Measurements from ENCODE around the gene RDH16.
"Not testable (repeated sequence)": the region's sequence is repeated elsewhere in the genome, so short reads cannot be mapped to it uniquely, and the experiment has no call there.

RDH16 gene

DNA sequence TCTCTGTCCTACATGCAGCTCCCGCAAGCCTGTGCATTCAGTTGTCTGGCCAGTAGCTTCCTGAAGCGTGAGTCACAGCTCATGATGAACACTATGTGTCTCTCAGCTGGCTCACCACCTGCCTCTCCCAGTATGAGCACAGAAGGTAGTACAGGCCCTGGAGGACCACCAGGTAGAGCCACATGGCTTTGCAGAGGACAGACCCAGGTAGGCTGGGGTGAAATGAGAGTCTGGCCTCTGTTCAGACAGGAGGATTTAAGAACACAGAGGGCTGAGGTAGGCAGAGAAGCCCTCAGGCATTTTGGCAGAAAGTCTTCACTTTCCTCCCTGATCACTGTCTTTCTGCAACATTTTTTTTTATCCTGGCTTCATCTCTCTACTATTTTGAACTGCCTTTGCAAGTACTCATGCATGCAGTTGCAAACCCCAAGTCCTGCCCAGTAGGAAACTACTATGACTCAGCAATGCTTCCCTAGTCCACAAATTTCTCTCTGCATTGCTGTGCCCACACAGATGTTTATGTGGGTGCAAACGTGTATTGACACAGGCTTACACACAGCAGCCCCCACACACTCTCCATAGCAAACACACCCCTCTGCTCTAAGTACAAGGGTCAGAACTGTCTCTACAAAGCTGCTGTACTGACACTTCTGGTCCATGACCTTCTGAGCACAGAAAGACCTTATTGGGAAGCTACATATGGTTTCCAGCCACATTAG is 15.9 kb downstream of the RDH16 start:
- no peaks in the 10 kb centered on the region for H3K9me3 ChIP-seq
- H3K36me3 ChIP-seq = no peaks in the 10 kb centered on the region
- no peak overlapping the region for H3K4me3 ChIP-seq (ENCODE audit: low read depth, low read length)
- H3K4me1 ChIP-seq = no peaks in the 10 kb centered on the region
- no peak for DNase-seq
- no peaks in the 10 kb centered on the region for H3K27me3 ChIP-seq
- TF ChIP-seq, protein P1, sequence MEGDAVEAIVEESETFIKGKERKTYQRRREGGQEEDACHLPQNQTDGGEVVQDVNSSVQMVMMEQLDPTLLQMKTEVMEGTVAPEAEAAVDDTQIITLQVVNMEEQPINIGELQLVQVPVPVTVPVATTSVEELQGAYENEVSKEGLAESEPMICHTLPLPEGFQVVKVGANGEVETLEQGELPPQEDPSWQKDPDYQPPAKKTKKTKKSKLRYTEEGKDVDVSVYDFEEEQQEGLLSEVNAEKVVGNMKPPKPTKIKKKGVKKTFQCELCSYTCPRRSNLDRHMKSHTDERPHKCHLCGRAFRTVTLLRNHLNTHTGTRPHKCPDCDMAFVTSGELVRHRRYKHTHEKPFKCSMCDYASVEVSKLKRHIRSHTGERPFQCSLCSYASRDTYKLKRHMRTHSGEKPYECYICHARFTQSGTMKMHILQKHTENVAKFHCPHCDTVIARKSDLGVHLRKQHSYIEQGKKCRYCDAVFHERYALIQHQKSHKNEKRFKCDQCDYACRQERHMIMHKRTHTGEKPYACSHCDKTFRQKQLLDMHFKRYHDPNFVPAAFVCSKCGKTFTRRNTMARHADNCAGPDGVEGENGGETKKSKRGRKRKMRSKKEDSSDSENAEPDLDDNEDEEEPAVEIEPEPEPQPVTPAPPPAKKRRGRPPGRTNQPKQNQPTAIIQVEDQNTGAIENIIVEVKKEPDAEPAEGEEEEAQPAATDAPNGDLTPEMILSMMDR (IDR thresholded peaks at IDR 0.05; ENCODE audit: low read depth, low read length) = no peak

DNA sequence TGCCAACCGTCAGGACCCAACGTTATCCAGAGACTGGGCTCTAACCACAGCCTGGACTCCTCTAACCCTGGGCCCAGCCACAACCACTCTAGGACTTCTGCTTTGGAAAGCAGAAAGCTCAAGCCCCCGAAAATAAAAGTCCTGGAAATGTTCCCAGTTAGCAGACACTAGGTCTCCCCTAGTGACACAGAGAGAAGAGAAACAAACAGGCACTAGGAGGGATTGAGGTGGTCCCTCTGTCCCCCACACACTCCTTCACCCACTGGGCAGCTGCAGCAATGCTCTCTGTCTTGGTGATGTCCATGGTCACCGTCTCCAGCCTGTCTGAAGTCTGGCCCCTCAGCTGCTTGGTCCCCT is 16.5 kb downstream of the RDH16 start:
- not testable (repeated sequence) for H3K4me1 ChIP-seq; DNase-seq; H3K27me3 ChIP-seq; H3K4me3 ChIP-seq (ENCODE audit: low read depth, low read length); H3K9me3 ChIP-seq; H3K36me3 ChIP-seq

DNA sequence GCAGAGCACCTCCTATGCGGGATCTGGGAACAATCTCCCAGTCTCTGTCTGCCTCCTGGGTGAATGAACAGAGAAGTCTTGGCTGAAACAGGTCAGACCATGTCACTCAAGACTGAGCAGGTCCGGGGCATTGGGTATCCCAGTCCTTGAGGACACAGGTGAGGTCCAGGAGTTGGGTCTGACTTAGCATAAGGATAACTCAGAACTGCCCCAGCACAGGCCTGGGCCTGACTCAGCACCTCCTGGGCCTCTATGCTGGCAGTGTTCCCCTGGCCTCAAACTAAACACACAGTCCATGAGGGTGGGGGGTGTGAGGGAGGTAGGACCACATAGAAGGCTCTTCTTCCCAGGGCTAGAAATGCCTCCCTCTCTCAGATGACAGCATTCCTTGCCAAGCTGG is 21.7 kb downstream of the RDH16 start:
- Histone ChIP-seq H3K4me1 (peaks cover 7% of the 10 kb centered on the region), H3K27me3 (no peaks in the 10 kb centered on the region), H3K4me3 (ENCODE audit: low read depth, low read length) (no peak overlapping the region), H3K36me3 (no peaks in the 10 kb centered on the region), H3K9me3 (no peaks in the 10 kb centered on the region)
- TF ChIP-seq, protein P1 (IDR thresholded peaks at IDR 0.05; ENCODE audit: low read depth, low read length) = no peak
- no peak for DNase-seq

DNA sequence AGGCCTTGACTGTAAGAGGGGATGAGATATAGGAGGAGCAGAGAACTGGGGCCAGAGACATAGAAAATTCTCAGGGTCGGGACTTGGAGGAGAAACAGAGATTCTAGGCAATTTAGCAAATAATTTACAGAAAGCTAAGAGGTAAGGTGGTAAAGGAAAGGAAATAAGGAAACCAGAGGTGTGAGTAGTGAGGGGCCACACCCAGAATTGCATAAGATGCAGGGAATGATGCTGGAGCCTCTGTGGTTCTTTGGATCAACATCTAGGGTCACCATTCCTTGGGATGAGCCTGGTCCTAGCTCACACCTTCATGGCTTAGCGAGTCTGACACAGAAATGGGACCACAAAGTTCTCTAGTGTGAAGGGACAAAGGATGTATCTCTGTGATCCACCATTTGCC is 22.3 kb downstream of the RDH16 start:
- no peak for DNase-seq
- Histone ChIP-seq H3K4me3 (ENCODE audit: low read depth, low read length) (no peak overlapping the region), H3K4me1 (peaks cover 7% of the 10 kb centered on the region), H3K9me3 (no peaks in the 10 kb centered on the region), H3K27me3 (no peaks in the 10 kb centered on the region), H3K36me3 (no peaks in the 10 kb centered on the region)
- TF ChIP-seq, protein P1 (IDR thresholded peaks at IDR 0.05; ENCODE audit: low read depth, low read length) = no peak

DNA sequence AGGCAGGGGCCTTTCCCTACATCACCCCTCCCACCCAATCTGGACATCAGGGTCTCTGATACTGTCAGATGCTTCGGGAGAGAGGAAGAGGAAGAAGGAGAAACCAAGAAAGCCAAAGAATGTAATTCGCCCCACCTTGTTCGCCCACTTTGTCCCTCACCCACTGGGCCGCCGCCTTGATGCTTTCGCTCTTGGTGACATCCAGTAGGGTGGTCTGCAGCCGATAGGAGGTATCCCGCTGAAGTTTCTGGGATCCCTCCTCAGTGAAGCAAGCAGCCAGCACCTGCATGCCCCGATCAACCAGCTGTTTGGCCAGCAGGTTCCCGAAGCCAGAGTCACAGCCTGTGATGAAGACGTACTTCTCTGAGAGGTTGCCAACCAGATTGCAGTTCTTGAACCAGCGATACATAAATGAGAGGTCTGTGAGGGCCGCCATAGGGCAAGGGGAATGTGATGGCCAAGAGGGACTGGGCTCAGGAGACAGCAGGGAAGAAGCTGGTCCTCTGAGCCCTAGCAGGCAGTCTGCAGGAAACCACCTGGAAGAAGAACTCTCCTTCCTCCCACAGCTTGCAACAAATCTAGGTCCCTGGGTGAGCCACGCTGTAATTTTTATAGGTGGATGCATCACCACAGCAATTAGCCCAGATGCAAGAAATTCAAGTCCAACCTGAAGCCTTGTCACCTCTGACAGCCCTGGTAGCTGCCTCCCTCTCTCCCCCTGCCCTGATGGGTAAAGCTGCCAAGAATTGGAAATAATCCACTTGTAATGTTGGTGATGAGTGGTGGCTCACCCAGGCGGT is 23.4 kb downstream of the RDH16 start, which contains the start of gene SDR9C7:
Gene SDR9C7, minus strand, starts transcription at position 583 of the 800 bp plus-strand sequence. Its CDS starts 147 bp downstream, at position 436.
- H3K9me3 ChIP-seq = no peaks in the 10 kb centered on the region
- peaks cover 7% of the 10 kb centered on the region for H3K4me1 ChIP-seq
- TF ChIP-seq, protein P1 (IDR thresholded peaks at IDR 0.05; ENCODE audit: low read depth, low read length) = no peak
- H3K4me3 ChIP-seq (ENCODE audit: low read depth, low read length) = no peak within 1 kb of the TSS
- no peaks in the 10 kb centered on the region for H3K27me3 ChIP-seq
- no peaks in the 10 kb centered on the region for H3K36me3 ChIP-seq
- DNase-seq = no peak

DNA sequence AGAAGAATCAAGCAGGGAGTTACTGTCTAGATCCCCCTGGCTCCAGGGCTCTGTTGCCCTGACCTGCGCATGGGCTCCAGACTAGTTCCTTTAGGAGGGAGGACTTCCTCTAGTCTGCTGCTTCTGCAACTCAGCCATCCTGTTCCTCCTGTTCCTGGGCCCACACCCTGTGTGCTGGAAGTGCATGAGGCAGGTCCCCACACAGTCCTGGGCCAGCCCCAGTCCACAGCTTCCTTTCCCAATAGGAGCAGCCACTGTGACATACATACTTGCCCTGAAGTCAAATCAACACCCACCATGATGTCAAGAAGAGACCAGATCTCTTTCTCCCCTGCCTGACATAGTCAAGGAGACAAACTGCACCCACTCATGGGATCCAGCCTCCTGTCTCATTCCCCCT is 24.5 kb downstream of the RDH16 start:
- TF ChIP-seq, protein P1 (IDR thresholded peaks at IDR 0.05; ENCODE audit: low read depth, low read length) = no peak
- Histone ChIP-seq H3K4me3 (ENCODE audit: low read depth, low read length) (no peak overlapping the region), H3K4me1 (peaks cover 7% of the 10 kb centered on the region), H3K9me3 (no peaks in the 10 kb centered on the region), H3K36me3 (no peaks in the 10 kb centered on the region), H3K27me3 (no peaks in the 10 kb centered on the region)
- no peak for DNase-seq

Measured in BE2C (cell line).